Lung (tissue), 12 donors: ENCODE results near the gene ST6GALNAC5. TPM values are rescaled to one million over a fixed set of nuclear protein-coding genes. Genes with fewer than 3 reads are reported as not detected.

Experiments
- ATAC-seq: fragments of 200-7000 bp; cut with Tn5 transposase; one replicate; pipeline ENCODE4 v1.9.1; 2020; ENCODE audit warnings: moderate number of reproducible peaks; ENCODE audit not compliant: insufficient read depth, low FRiP score
- DNase-seq, 3 donors: peaks; one replicate each; pipeline ENCODE4 v3.0.0-alpha.2; 2013 to 2017
- H3K27ac ChIP-seq, 2 donors: one replicate each; pipeline ENCODE4 v1.5.1; 2013; ENCODE audit warnings: mild to moderate bottlenecking in 2 of 2, moderate library complexity in 2 of 2, control low read depth in 1 of 2, inconsistent platforms in 1 of 2, low read depth in 1 of 2, low read length in 1 of 2
- H3K27me3 ChIP-seq, 3 donors: one replicate each; pipeline ENCODE4 v1.5.1; 2013; ENCODE audit warnings: low read length in 2 of 3; ENCODE audit not compliant: control insufficient read depth in 3 of 3, insufficient read depth in 3 of 3
- H3K36me3 ChIP-seq, 4 donors: one replicate each; pipeline ENCODE4 v1.5.1; 2013; ENCODE audit warnings: low read length in 4 of 4, mild to moderate bottlenecking in 1 of 4, moderate library complexity in 1 of 4; ENCODE audit not compliant: control insufficient read depth in 4 of 4, insufficient read depth in 4 of 4
- H3K4me1 ChIP-seq, 5 donors: one replicate each; pipeline ENCODE4 v1.5.1; 2013; ENCODE audit warnings: low read length in 5 of 5, mild to moderate bottlenecking in 2 of 5, moderate library complexity in 1 of 5; ENCODE audit not compliant: control insufficient read depth in 5 of 5, insufficient read depth in 5 of 5
- H3K4me3 ChIP-seq: one replicate; pipeline ENCODE4 v1.5.1; 2013; ENCODE audit warnings: mild to moderate bottlenecking, control low read depth, moderate library complexity
- H3K9ac ChIP-seq, 2 donors: one replicate each; pipeline ENCODE4 v1.5.1; 2013; ENCODE audit warnings: low read length in 2 of 2, control low read depth in 1 of 2; ENCODE audit not compliant: insufficient read depth in 1 of 2
- H3K9me3 ChIP-seq, 4 donors: one replicate each; pipeline ENCODE4 v1.5.1; 2013; ENCODE audit warnings: low read length in 3 of 4, mild to moderate bottlenecking in 1 of 4, moderate library complexity in 1 of 4; ENCODE audit not compliant: control insufficient read depth in 4 of 4, insufficient read depth in 3 of 4
- WGBS, 2 donors: extraction: QIAGEN DNeasy Blood & Tissue Kit; methylation state at CpG; one replicate each; pipeline ENCODE4 v1.1.7; 2013; 5-methylcytosine and 5-hydroxymethylcytosine counted together
- polyA plus RNA-seq, 2 donors: library from polyadenylated mRNA; stranded (reverse); fragments of 200-250 nt; gene quantifications; one replicate each; pipeline ENCODE4 v1.2.1, GENCODE V29; 2013
- total RNA-seq, 2 donors: library from RNA; depleted of rRNA in 1 of 2; stranded (reverse); fragments of >200 nt in 1 of 2; gene quantifications; one replicate each; pipeline ENCODE4 v1.2.1, GENCODE V29; 2014 to 2021
- TF ChIP-seq, protein P1 (sequence below): IDR thresholded peaks from 2 replicates; pipeline ENCODE4 v1.5.1; 2012; ENCODE audit warnings: mild to moderate bottlenecking; ENCODE audit errors: control extremely low read depth, extremely low read depth
- donor health status: control.
- donor health status: control.
- donor health status: Bipolar disorder and iron deficiency.
- donor health status: healthy.
- donor health status: DM: yes; HTN: yes; CAD: no.

ST6GALNAC5 gene
- total and polyA plus RNA-seq, 4 donors: 3.6 to 45.8 (median 15.9) TPM

DNA sequence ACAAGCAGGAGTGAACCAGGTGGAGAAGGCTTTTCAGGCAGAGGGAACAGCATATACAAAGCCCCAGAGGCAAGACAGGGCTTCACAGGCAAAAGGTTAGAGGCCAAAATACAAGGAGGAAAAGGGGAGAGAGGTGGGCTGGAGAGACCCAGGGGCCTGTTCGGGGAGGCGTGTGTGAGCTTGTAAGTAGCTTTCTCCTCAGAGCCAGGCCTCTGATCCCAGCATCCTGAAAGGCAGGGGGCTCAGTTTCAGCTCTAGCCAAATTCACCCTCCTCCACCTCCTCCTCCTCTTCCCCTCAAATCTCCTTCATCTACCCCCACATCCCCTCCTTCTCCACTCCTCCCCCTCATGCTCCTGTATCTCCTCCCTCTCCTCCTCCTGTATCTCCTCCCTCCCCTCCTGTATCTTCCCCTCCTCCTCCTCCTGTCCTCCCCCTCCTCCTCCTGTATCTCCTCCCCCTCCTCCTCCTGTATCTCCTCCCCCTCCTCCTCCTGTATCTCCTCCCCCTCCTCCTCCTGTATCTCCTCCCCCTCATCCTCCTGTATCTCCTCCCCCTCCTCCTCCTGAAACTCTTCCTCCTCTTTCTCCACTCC, 148.6 kb downstream of the ST6GALNAC5 start:
- 82 to 96% methylated on average over 2 of the region's 2 CpGs for WGBS, 2 donors
- Histone ChIP-seq H3K9me3 (no peaks in the 10 kb centered on the region), H3K27ac (no peak overlapping the region), H3K9ac (no peak overlapping the region), H3K36me3 (no peaks in the 10 kb centered on the region), H3K4me3 (no peak overlapping the region), H3K4me1 (peaks cover 0 to 8% (median 0%) of the 10 kb centered on the region in 5 donors), H3K27me3 (no peaks in the 10 kb centered on the region)
- DNase-seq (no peak), ATAC-seq (no peak)
- TF ChIP-seq, protein P1, sequence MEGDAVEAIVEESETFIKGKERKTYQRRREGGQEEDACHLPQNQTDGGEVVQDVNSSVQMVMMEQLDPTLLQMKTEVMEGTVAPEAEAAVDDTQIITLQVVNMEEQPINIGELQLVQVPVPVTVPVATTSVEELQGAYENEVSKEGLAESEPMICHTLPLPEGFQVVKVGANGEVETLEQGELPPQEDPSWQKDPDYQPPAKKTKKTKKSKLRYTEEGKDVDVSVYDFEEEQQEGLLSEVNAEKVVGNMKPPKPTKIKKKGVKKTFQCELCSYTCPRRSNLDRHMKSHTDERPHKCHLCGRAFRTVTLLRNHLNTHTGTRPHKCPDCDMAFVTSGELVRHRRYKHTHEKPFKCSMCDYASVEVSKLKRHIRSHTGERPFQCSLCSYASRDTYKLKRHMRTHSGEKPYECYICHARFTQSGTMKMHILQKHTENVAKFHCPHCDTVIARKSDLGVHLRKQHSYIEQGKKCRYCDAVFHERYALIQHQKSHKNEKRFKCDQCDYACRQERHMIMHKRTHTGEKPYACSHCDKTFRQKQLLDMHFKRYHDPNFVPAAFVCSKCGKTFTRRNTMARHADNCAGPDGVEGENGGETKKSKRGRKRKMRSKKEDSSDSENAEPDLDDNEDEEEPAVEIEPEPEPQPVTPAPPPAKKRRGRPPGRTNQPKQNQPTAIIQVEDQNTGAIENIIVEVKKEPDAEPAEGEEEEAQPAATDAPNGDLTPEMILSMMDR: no peak

DNA sequence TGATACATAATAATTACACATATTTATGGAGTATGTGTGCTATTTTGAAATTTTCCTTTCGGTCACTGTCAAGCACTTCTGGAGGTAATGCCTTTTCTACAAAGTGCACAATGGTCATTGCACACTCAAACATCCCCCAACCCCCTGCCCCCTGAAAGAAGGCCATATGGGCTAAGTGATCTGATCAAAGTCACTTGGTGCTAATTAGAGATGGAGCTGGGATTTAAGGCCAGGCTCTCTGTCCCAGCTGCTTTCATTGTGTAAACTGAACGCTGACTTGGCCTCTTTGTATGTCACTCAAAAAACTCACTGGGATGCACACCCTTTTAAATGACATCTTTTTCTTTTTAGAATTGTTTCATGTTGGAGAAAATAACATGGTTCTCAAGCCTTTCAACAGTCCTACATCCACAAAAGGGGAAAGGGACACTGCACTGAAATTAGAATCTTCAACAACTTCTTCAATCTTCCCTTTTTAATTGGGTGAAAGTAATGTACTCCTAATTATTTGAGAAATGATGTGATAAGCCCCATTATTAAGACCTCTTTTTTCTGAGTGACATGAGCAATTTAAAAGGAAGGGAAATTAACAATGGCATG, 149.2 kb downstream of the ST6GALNAC5 start:
- no peak for DNase-seq
- peaks cover 0 to 8% (median 0%) of the 10 kb centered on the region in 5 donors for H3K4me1 ChIP-seq
- H3K27me3 ChIP-seq: no peaks in the 10 kb centered on the region
- WGBS, 2 donors: 81 to 82% methylated on average over 2 of the region's 2 CpGs
- H3K9me3 ChIP-seq: no peaks in the 10 kb centered on the region
- TF ChIP-seq, protein P1: no peak
- no peak overlapping the region for H3K9ac ChIP-seq
- no peak overlapping the region for H3K4me3 ChIP-seq
- no peaks in the 10 kb centered on the region for H3K36me3 ChIP-seq
- no peak for ATAC-seq
- H3K27ac ChIP-seq: no peak overlapping the region

DNA sequence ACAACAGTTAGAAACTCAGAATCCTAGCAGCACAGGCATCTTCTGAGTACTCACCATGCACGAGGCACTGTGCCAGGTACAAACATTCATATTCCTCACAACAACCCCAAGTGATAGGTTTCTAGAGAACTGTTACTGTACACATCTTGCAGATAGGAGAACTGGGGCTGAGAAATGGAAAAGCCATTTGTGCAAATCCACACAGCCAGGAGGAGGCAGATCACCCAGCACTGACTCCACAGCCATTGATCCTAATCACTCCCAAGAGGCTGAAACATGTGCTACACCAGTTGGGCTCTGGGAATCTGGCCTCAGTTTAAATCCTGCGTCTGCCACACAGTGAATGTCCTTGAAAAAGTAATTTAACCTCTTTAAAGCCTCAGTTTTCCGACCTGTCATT, 151.0 kb downstream of the ST6GALNAC5 start:
- no peak overlapping the region for H3K27ac ChIP-seq

More for the DNA sequence above, 151.0 kb downstream of the ST6GALNAC5 start:
- DNase-seq (no peak), ATAC-seq (no peak)
- H3K27me3 ChIP-seq: no peaks in the 10 kb centered on the region
- WGBS, 2 donors: 46 to 67% methylated on average over 3 of the region's 3 CpGs
- H3K9me3 ChIP-seq: no peaks in the 10 kb centered on the region
- peaks cover 0 to 8% (median 0%) of the 10 kb centered on the region in 5 donors for H3K4me1 ChIP-seq
- TF ChIP-seq, protein P1: no peak
- H3K9ac ChIP-seq: no peak overlapping the region
- H3K36me3 ChIP-seq: no peaks in the 10 kb centered on the region
- no peak overlapping the region for H3K4me3 ChIP-seq
